Uterus (tissue), 4 donors: ENCODE measurements around the gene ZNF616. TPM values are rescaled to one million over a fixed set of nuclear protein-coding genes. Genes with fewer than 3 reads are reported as not detected.
"Not testable (repeated sequence)": the region's sequence is repeated elsewhere in the genome, so short reads cannot be mapped to it uniquely, and the experiment has no call there.

ENCODE experiments used
- DNase-seq, 2 donors: peaks; one replicate each; pipeline ENCODE4 v3.0.0-alpha.2; 2019 to 2020
- H3K27ac ChIP-seq, 2 donors: fragments of 200-600 bp; sonication (generic); 1 replicate in 1 of 2; 2 replicates in 1 of 2; pipeline ENCODE4 v1.5.1; 2016 to 2018
- H3K27me3 ChIP-seq, 2 donors: fragments of 200-600 bp; sonication (generic); one replicate each; pipeline ENCODE4 v1.5.1; 2018 to 2019; ENCODE audit warnings: control low read depth in 1 of 2
- H3K36me3 ChIP-seq, 2 donors: fragments of 200-600 bp; sonication (generic); one replicate each; pipeline ENCODE4 v1.5.1; 2019; ENCODE audit warnings: control low read depth in 1 of 2
- H3K4me1 ChIP-seq, 2 donors: fragments of 200-600 bp; sonication (generic); one replicate each; pipeline ENCODE4 v1.5.1; 2018 to 2019; ENCODE audit warnings: control low read depth in 1 of 2
- H3K4me3 ChIP-seq, 2 donors: fragments of 200-600 bp; sonication (generic); 1 replicate in 1 of 2; 2 replicates in 1 of 2; pipeline ENCODE4 v1.5.1; 2018 to 2019; ENCODE audit warnings: mild to moderate bottlenecking in 1 of 2
- H3K9me3 ChIP-seq, 2 donors: fragments of 200-600 bp; sonication (generic); one replicate each; pipeline ENCODE4 v1.5.1; 2019; ENCODE audit warnings: control low read depth in 1 of 2
- POLR2A ChIP-seq, 2 donors: fragments of 450-650 bp; IDR thresholded peaks; one replicate each; pipeline ENCODE4 v1.6.1; 2016; ENCODE audit warnings: antibody characterized with exemption in 2 of 2, mild to moderate bottlenecking in 1 of 2, moderate library complexity in 1 of 2
- intact Hi-C: fragments of 100-400 bp; cut with DNase I; formaldehyde crosslinking; loops from one replicate; pipeline ENCODE4 v1.15.1; 2023; ENCODE audit warnings: low total_unique reads
- total RNA-seq, 4 donors: library from RNA; depleted of rRNA in 3 of 4; stranded (reverse); fragments of >200 nt in 3 of 4; gene quantifications; one replicate each; pipeline versions ENCODE4 v1.1.0 to v1.2.4, GENCODE V29; 2014 to 2023
- TF ChIP-seq, protein P1 (sequence below), 4 experiments: fragments of 200-600 bp in 2 of 4; fragments of 450-650 bp in 2 of 4; sonication (generic) in 2 of 4; IDR thresholded peaks; one replicate each; pipeline ENCODE4 v1.5.1; 2016 to 2019; ENCODE audit warnings: antibody characterized with exemption in 4 of 4, mild to moderate bottlenecking in 2 of 4, moderate library complexity in 1 of 4
- donor health status: DM: yes; HTN: yes; CAD: no.

Gene ZNF616
- total RNA-seq, 4 donors from 2014 or later, result 2.4 to 27.2 (median 17.6) TPM

DNA sequence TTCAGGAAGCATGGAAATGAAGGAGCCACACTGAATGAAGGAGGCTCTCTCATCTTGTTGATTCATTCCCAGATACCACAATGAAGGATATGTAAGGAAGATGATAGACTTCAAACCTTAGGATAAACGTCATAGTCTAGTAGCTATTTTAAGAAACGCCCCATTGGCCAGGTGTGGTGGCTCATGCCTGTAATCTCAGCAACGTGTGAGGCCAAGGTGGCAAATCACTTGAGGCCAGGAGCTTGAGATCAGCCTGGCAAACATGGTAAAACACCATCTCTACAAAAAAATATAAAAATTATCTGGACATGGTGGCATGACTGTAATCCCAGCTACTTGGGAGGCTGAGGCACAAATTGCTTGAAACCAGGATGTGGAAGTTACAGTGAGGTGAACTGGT is 27.1 kb downstream of the ZNF616 start:
- TF ChIP-seq, protein P1, sequence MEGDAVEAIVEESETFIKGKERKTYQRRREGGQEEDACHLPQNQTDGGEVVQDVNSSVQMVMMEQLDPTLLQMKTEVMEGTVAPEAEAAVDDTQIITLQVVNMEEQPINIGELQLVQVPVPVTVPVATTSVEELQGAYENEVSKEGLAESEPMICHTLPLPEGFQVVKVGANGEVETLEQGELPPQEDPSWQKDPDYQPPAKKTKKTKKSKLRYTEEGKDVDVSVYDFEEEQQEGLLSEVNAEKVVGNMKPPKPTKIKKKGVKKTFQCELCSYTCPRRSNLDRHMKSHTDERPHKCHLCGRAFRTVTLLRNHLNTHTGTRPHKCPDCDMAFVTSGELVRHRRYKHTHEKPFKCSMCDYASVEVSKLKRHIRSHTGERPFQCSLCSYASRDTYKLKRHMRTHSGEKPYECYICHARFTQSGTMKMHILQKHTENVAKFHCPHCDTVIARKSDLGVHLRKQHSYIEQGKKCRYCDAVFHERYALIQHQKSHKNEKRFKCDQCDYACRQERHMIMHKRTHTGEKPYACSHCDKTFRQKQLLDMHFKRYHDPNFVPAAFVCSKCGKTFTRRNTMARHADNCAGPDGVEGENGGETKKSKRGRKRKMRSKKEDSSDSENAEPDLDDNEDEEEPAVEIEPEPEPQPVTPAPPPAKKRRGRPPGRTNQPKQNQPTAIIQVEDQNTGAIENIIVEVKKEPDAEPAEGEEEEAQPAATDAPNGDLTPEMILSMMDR (IDR thresholded peaks at IDR 0.05), result no peak
- TF ChIP-seq POLR2A (IDR thresholded peaks at IDR 0.05), result no peak
- Histone ChIP-seq H3K27ac (no peak overlapping the region), H3K4me1 (no peaks in the 10 kb centered on the region), H3K27me3 (no peaks in the 10 kb centered on the region), H3K4me3 (no peak overlapping the region), H3K36me3 (no peaks in the 10 kb centered on the region), H3K9me3 (peaks cover 7 to 59% of the 10 kb centered on the region in 2 donors)
- intact Hi-C loops, result no loop called here
- DNase-seq, result no peak

DNA sequence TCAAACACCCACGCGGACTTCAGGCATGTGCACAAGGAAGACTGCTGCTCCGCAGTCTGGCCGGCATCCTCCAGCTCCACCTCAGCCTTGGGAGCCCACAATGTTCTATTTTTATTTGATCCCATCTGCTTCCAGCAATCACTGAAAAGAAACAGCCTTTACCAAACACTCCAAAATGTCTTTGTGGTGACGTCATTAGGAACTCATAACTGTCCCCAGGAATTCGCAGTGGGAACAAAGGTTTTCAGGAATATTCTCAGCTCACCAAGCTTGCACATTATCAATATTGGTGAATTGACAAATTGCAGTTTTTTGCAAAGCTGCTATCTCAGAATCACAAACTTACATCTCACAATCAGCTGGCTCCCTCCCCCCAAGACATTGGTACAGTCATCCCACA is 29.0 kb downstream of the ZNF616 start:
- Histone ChIP-seq H3K27ac (no peak overlapping the region), H3K4me3 (no peak overlapping the region), H3K9me3 (peaks cover 0 to 40% of the 10 kb centered on the region in 2 donors), H3K4me1 (no peaks in the 10 kb centered on the region), H3K27me3 (no peaks in the 10 kb centered on the region), H3K36me3 (no peaks in the 10 kb centered on the region)
- DNase-seq, result no peak
- TF ChIP-seq, protein P1 (IDR thresholded peaks at IDR 0.05), result no peak
- no peak for TF ChIP-seq POLR2A (IDR thresholded peaks at IDR 0.05)
- intact Hi-C loops, result no loop called here

DNA sequence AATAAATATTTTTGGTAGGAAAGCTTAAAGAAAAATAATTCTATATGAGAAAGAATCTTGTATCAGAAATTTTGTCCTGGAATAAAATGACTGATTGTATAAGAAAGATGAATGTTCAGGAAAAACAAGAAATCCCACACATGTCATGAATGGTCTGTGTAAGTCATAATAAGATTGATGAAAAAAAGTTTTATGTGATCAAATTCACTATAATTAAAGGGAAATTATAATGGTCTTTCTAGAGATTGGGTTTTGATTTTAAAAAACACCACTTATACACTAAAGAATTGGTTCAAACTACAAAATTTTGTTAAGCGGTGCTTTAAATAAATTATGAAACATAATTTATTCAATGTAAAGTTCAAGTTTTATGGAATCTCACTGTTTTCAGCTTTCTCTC is 37.0 kb downstream of the ZNF616 start:
- no peaks in the 10 kb centered on the region for H3K36me3 ChIP-seq
- intact Hi-C loops, result no loop called here
- H3K4me1 ChIP-seq, result no peaks in the 10 kb centered on the region
- TF ChIP-seq, protein P1 (IDR thresholded peaks at IDR 0.05), result no peak
- TF ChIP-seq POLR2A (IDR thresholded peaks at IDR 0.05), result no peak
- no peak for DNase-seq
- H3K27ac ChIP-seq, result no peak overlapping the region
- H3K27me3 ChIP-seq, result no peaks in the 10 kb centered on the region
- H3K4me3 ChIP-seq, result no peak overlapping the region
- no peaks in the 10 kb centered on the region for H3K9me3 ChIP-seq

DNA sequence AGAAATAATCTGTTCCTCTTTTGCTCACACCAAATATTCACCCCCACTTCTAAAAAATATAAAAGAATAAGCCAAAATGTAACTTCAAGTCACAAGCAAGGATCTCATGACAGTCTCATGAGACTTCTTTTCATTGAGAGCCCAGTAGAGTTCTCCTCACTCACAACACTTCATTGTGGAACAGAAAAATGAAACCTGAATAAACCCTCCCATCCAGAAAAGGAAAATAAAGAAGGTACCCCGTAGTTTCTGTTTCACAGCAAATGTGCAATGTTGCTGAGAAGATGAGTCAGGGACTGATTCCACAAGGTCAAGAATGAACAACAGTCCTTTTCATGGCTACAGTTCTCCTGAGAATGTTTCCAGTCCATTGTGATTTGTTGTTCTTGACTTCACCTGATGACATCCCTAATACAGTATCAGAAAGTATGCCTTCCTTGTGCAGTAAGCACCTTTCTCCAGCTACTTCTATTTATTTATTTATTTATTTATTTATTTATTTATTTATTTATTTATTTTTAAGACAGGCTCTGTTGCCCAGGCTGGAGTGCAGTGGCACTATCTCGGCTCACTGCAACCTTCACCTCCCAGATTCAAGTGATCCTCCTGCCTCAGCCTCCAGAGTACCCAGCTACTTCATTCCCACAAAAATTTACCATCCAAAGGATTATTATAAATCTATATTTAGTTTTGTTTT is 37.7 kb downstream of the ZNF616 start:
- TF ChIP-seq, protein P1 (IDR thresholded peaks at IDR 0.05), result no peak
- H3K36me3 ChIP-seq, result no peaks in the 10 kb centered on the region
- H3K27me3 ChIP-seq, result no peaks in the 10 kb centered on the region
- no peak overlapping the region for H3K4me3 ChIP-seq
- H3K4me1 ChIP-seq, result no peaks in the 10 kb centered on the region
- intact Hi-C loops, result no loop called here
- no peak for DNase-seq
- H3K9me3 ChIP-seq, result peaks cover 0 to 6% of the 10 kb centered on the region in 2 donors
- no peak overlapping the region for H3K27ac ChIP-seq

DNA sequence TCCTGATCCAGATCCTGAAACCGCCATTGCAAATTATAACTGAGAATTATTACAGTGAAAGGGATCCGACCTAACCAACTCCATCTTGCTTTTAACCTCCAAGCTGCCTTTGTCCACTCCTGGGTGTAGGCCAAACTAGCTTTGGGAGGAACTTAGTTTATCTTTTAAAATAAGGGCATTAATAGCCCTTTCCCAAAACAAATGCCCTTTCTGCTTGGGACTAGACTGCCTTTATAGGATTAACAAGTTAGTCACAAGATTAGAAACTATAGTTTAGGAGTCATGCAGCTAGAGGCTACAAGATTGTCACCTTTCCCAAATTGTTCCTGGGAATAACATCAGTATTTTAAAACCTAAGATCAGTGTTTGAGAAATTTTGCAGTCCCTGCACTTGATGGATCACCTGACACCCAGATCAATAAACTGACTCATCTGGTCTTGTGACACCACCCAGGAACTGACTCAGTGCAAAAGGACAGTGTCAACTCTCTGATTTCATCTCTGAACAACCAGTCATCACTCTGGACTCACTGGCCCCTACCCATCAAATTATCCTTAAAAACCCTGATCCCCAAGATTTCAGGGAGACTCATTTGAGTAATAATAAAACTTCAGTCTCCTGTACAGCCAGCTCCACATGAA is 40.1 kb downstream of the ZNF616 start:
- DNase-seq, result no peak
- TF ChIP-seq, protein P1 (IDR thresholded peaks at IDR 0.05), result no peak
- no peak for TF ChIP-seq POLR2A (IDR thresholded peaks at IDR 0.05)
- H3K27me3 ChIP-seq, result no peaks in the 10 kb centered on the region
- no peak overlapping the region for H3K27ac ChIP-seq
- peaks cover 0 to 10% of the 10 kb centered on the region in 2 donors for H3K9me3 ChIP-seq
- no peak overlapping the region for H3K4me3 ChIP-seq
- H3K36me3 ChIP-seq, result no peaks in the 10 kb centered on the region
- H3K4me1 ChIP-seq, result no peaks in the 10 kb centered on the region
- intact Hi-C loops, result no loop called here

DNA sequence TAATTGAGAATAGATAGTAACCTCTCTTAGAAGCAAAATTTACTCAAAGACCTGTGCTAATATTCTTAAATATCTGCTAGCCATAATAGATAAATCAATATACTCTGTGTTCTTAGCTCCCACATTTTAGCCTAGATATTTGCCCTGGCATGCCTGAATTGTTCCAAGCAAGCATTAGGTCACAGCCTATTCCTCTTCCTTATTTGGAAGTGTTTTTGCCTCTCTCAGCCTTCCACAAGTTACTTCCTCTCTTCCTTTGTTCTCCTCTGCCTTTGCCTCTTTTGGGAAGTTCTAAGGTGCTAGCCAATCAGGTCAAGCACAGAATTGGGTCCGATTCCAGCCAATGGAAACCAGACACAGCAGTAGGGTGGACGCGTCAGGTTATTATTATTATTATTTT is 43.3 kb downstream of the ZNF616 start:
- H3K27ac ChIP-seq, result peak overlapping the region; percentile 56 to 80

More for the DNA sequence above, 43.3 kb downstream of the ZNF616 start:
- intact Hi-C loops, H3K4me1 ChIP-seq, H3K4me3 ChIP-seq, H3K9me3 ChIP-seq, H3K36me3 ChIP-seq, DNase-seq, H3K27me3 ChIP-seq: not testable (repeated sequence)
